A549 treated with AZD9567 at 1 μM for 4 hours (cell line): ENCODE data around the gene LUZP2. TPM values are rescaled to one million over a fixed set of nuclear protein-coding genes. Genes with fewer than 3 reads are reported as not detected.

Source experiments
- total RNA-seq: library from RNA; stranded (reverse); fragments of 200-300 nt; extraction: Qiagen RNA extraction; gene quantifications from 5 replicates; pipeline ENCODE4 v1.2.3, GENCODE V29; 2022; ENCODE audit not compliant: insufficient read depth

Gene LUZP2
- not detected in 5 replicates for total RNA-seq

DNA sequence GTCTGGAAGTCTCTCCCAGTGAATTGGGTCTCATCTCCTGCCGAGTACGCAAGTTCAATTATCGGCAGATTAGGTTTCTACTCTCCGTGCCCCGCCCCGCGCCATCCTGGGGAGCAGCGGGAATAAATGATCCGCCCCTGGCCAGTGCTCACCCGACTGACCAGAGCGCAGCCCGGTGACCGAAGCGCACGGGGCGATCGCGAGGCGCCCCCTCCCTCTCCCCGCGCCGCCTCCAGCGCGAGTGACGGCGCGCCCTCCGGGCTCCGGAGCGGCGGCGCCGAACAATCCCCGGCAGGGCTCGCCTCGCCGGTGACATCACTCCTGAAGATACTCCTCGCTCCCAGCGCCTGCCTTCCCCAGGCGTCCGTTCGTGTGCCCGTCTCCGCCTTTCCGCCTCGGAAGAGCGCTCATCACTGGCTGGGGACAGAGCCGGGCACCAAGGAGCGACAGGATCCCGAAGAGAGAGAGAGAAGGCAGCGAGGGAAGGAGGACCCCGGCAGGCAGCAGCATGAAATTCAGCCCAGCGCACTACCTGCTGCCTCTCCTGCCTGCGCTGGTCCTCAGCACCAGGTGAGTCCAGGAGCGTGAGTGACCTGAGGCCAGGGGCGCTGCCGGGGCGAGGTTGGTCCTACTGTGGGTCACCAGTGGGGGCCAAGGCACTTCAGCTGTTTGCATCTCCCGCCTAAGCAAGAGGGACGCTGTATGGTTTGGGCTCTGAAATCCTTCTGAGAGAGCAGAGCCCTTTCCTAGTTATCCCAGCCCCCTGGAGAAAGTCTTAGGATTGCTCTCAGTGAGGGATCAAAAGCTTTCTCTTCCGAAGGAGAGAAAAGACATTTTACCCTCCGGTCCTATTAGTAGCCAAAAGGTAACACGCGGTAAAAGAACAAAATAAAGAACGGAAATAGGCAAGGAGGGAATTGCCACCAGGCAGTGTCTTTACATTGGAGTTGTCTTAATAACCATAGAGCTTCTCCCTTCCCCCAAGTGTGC is at the start of gene LUZP2:
Gene LUZP2, plus strand, starts transcription at position 318 of the 990 bp plus-strand sequence.

